HG03521 (cell line): ENCODE measurements around the gene PKP4.

Experiments
- ATAC-seq: cut with Tn5 transposase; IDR thresholded peaks from one replicate; pipeline ENCODE4 v1.9.1; 2021; ENCODE audit warnings: mild to moderate bottlenecking, moderate library complexity; ENCODE audit not compliant: unreplicated experiment

Gene PKP4

GRCh38 chr2:158498043-158498748 is 41.4 kb downstream of the PKP4 start:
- ATAC-seq: no peak

- no peak for ATAC-seq
Observed at GRCh38 chr2:158498749-158499136, 42.0 kb downstream of the PKP4 start.

DNA sequence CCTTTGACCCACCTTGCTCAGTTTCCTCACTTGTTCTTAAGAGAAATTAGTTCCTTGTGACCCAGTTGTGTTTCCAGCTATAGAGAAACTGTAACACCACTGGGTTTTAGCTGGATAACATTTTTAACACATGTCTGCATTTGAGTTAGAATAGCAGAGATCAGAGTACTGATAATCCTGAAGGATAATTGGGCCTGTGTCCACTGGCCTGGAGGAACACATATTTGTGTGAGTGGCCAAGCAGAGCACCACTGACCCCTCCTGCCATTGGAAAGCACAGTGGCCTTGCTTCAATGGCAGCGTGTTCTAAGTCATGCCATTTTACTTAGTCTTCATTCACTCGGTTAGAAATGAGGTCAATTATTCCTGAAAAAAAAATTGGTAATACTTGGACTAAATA is 42.6 kb downstream of the PKP4 start:
- no peak for ATAC-seq

GRCh38 chr2:158500333-158500732 is 43.6 kb downstream of the PKP4 start:
- no peak for ATAC-seq

DNA sequence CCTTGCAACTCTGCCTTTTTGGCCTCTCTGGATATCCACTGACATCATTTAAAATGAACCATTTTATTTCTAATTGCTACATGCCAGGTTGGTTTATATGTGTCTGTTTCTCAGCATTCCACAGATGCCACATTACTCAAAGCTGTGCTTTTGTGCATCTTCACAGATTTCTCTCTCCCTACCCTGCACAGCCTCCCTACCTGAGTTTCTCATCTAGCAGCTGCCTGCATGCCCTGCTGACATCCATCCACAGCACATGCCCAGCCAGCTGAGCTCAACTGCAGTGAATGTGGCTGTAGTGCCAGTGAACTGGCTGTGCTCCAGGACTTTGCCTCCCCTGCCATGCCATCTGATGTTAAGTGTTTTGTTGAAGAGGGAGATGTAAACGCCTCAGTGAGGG is 44.5 kb downstream of the PKP4 start:
- no peak for ATAC-seq

DNA sequence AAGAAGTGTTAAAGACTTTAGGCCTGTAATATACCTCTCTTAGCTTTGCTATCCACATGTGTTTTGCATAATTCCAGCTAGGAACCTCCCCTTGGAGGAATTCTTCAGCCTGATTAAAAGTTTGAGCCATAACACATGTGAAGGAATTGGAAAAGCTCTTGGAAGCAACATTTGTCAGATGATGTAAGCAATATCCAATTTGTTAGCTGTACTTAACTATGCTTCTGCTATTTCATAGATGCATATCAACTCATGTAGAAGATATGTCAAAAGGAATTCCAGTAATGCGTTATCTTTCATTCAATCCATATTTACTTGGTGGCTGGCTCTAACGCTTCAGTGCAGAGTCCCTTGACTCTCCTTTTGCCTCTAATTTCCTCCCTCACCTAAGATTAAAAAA is 46.2 kb downstream of the PKP4 start:
- no peak for ATAC-seq

- ATAC-seq: no peak
Observed at GRCh38 chr2:158504088-158504487, 47.3 kb downstream of the PKP4 start.

- ATAC-seq: no peak
Observed at GRCh38 chr2:158505448-158505934, 48.7 kb downstream of the PKP4 start.

- no peak for ATAC-seq
Observed at GRCh38 chr2:158507141-158507540, 50.4 kb downstream of the PKP4 start.

DNA sequence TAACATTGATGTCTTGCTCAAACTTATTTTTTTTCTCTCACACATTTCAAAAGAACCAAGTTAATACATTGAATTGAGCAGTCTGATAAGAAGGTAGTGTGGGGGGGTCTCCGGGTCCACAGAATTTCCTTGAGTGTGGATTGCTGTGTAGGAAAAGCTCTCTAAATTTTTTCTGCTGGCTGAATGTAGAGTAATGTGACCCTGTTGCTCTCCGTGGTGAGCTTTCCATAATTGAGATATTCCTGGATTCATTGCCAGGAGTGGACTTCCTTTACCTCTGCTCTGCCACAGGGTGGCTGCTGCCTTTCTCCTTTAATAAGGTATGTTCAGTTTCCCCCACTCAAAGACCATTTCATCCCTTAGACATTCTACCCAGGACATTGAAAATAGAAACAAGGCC is 50.9 kb downstream of the PKP4 start:
- no peak for ATAC-seq

DNA sequence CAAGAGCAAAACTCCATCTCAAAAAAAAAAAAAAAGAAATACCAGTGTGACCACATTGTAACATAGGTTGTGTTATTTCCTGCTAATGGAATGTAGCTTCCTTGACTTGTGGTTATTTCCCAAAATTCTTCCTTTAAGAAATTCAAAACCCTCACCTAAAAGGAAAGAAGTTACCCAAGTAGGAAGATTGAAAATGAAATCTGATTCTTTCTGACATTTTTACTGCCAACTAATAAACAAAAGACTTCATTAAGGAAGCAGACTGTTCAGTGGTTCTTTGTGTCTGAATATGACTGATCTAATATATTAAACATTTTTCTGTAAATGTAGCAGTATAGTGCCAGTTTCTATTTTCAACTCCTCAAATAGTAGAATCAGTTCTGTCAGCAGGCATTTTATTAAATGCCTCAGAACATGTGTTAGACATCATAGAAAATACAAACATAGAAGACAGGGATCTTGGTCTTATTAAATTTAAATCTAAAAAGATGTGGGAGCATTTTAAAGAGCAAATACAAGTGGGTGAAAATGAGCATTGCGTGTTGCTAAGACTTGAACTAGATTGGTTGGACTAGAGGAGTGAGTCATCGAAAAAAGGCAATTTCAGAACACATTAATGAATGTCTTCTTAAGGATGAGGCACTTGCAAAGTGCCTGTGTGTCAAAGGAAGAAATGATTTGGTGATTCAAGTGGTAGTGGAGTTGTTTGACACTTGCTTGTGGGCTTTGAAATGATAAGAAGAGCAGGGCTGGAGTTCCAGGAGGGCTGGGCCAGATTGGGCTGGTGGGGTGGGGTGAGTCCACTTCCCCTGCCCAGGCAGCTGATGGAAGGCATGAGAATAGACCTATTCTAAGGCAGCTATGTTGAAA is 53.4 kb downstream of the PKP4 start:
- no peak for ATAC-seq

GRCh38 chr2:158510887-158511286 is 54.1 kb downstream of the PKP4 start:
- ATAC-seq: no peak

DNA sequence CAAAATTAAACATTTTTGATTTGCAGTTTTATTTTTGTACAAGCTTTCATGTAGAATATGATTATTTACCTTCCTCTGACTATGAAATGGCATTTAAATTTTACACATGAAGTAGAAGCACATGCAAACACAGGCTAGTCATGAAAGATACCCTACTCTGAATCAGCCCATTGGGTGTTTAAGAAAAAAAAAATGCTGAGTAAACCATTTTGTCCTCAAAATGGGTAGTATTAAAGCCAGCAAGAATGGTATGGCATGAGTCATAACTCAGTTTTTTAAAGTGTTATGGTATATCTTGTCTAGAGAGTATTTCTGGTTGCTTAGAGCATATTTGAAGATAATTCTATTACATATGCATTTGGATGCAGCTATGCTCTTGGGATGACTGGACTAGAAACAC is 55.0 kb downstream of the PKP4 start:
- ATAC-seq: no peak

DNA sequence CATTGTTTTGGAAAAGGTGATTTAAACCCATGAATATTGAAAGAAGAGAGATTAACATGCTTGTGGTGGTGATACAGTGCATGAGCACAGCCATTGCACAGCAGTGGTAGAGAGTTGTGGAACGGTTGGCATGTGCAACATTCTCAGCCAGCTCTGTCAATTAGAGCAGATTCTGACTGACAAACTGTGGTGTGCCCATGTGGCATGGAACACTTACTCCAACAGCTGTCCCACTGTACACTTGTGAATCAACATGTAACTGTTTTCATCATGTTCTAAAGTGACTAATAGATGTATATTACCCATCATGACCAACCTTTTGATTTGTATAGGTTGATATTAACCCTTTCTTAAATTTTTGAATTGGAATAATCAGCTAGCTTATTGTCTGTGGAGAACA is 55.6 kb downstream of the PKP4 start:
- ATAC-seq: no peak

DNA sequence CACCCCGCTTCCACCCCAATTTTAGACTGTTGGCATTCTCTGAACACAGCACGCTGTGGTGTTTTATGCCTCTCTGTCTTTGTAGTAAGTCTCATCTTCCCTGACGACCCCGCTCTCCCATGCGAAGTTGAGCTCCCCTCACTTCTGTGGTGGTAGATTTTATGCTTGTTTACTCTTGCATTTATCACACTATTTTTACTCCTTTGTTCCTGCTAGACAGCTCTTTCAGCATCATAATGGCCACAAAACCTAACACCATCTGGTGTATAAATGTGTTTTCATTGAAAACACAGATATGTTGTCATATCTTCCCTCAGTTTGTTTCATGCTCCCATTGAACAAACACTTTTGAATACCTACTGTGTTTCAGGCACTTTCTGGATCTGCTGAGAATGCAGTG is 57.1 kb downstream of the PKP4 start:
- no peak for ATAC-seq

GRCh38 chr2:158518084-158518483 is 61.3 kb downstream of the PKP4 start:
- ATAC-seq: no peak

- ATAC-seq: no peak
Observed at GRCh38 chr2:158519481-158519880, 62.7 kb downstream of the PKP4 start.

DNA sequence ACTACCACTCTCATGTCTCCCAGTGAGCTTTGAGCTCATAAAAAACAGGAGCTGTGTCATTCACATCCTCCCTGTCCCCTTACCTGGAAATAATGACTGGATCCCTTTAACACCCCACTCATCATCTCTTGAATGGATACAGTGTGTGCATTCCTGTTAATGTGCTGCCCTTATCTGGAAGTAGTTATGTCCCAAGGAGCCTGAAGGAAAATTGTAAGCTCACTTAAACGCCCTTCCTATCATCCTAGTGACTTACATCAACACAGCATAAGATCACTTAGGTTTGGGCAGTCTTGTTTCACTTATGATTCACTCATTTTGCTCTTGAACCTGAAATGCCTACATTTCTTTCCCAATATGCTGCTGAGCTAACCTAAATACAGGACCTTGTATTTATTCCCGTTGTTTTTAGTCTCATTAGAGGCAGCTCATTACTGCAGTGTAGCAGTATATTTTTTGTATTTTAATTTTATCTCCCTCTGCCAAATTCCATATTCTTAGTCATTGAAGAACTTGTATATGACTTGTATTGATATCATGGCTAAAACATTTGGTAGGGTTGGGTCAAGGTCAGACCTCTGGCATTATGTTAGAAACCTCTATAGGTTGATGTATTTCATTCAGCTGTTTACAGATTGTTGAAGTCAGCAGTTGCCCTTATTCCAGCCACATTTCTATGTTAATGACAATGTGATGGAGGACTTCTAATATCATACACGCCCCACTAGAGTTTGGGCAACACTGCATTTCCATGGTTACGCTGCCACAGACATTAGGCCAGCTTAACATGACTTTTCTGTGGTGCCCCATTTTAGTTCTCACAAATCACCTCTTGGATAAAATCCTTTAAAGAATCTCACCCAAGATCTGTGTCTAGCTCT is 72.9 kb downstream of the PKP4 start:
- ATAC-seq: no peak

DNA sequence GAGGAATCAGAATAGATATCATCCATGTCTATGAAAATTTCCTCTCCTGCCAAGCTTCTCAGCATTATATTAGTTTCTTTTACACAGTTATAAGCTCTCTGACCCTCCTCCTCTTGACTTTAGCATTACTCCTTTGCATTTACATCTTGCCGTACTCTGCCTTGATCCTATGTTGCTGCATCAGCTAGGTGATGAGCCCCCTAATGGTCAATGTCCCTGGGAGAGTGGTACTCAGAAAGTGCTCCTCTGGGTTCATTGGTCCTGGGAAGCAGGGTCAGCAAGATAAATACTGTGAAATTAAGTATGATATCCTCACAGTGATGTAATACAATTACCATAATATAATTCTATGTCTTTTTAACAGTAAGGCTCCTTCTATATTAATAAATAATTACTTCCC is 74.1 kb downstream of the PKP4 start:
- no peak for ATAC-seq

GRCh38 chr2:158533009-158533408 is 76.3 kb downstream of the PKP4 start:
- no peak for ATAC-seq
